ENCODE results near the gene TBX4. TPM values are rescaled to one million over a fixed set of nuclear protein-coding genes. Genes with fewer than 3 reads are reported as not detected.

The TBX4 gene
- total and polyA plus RNA-seq, 2 of the 13 experiments (the other 11 are each of a cell fraction or from before 2014, with no cell fraction given), result 0.11 to 1.1 TPM

GRCh38 chr17:61457226-61457983 is 5.2 kb downstream of the TBX4 start:
- DNase-seq (ENCODE audit: low spot score) (no peak), ATAC-seq (no peak), FAIRE-seq (no peak)
- H2AFZ ChIP-seq (ENCODE audit: low read length), result no peak overlapping the region
- H3K9me3 ChIP-seq (ENCODE audit: low read length), result no peaks in the 10 kb centered on the region
- CTCF ChIA-PET (ENCODE audit: low intra/inter-chr PET ratio, low total read pairs), result no interaction called here
- H3K27ac ChIP-seq (ENCODE audit: extremely low read length, insufficient read depth, low read length), result no peak overlapping the region
- TF ChIP-seq ZNF552 (CRISPR knock-in tag; IDR thresholded peaks at IDR 0.05; ENCODE audit: borderline replicate concordance) (no peak), ZBTB33 (CRISPR knock-in tag; IDR thresholded peaks at IDR 0.05) (peak; percentile 29; the same call in 1 of the 2 replicates)
- H3K36me3 ChIP-seq (replicated peaks in 1 of 2; ENCODE audit: control insufficient read depth in 1 of 2, insufficient read depth in 2 of 2, low read length in 2 of 2), result no peaks in the 10 kb centered on the region
- no peaks in the 10 kb centered on the region for H3K27me3 ChIP-seq (ENCODE audit: control insufficient read depth in 1 of 2, insufficient read depth in 2 of 2, low read length in 2 of 2)
- in situ Hi-C loops (cut with HindIII; ENCODE audit: extremely low pct_ligation_motif_present, low pct_unique_long_range_greater_than_20kb) (no loop called here), intact Hi-C loops (cut with micrococcal nuclease; ENCODE audit: unreplicated experiment) (loop anchor here (5.0 kb wide), 1 partner anchor 35 kb away; no protein-coding TSS in a partner anchor)
- H3K79me2 ChIP-seq (ENCODE audit: insufficient read depth, low read length), result no peaks in the 10 kb centered on the region
- BruUV-seq (replicated peaks), result no TSS peak
- 97% methylated on average over 36 of the region's 39 CpGs for WGBS (ENCODE audit: low lambda C conversion rate)
- H3K9ac ChIP-seq (ENCODE audit: insufficient read depth, low read depth, low read length), result no peak overlapping the region
- POLR2A ChIA-PET, result no interaction called here
- no peaks in the 10 kb centered on the region for H4K20me1 ChIP-seq (ENCODE audit: insufficient read depth, low read length)
- no peak overlapping the region for H3K4me3 ChIP-seq (replicated peaks in 1 of 3; ENCODE audit: insufficient read depth in 1 of 3, low read depth in 2 of 3, low read length in 3 of 3)
- no peak overlapping the region for H3K4me2 ChIP-seq (ENCODE audit: low read depth, low read length)
- H3K4me1 ChIP-seq (ENCODE audit: insufficient read depth, low read length), result peaks cover 65% of the 10 kb centered on the region

GRCh38 chr17:61458000-61458399 is 5.8 kb downstream of the TBX4 start:
- no peaks in the 10 kb centered on the region for H3K27me3 ChIP-seq (ENCODE audit: control insufficient read depth in 1 of 2, insufficient read depth in 2 of 2, low read length in 2 of 2)
- 94% methylated on average over 14 of the region's 14 CpGs for WGBS (ENCODE audit: low lambda C conversion rate)
- ChIA-PET POLR2A (no interaction called here), CTCF (ENCODE audit: low intra/inter-chr PET ratio, low total read pairs) (no interaction called here)
- H3K4me3 ChIP-seq (replicated peaks in 1 of 3; ENCODE audit: insufficient read depth in 1 of 3, low read depth in 2 of 3, low read length in 3 of 3), result no peak overlapping the region
- ATAC-seq (no peak), DNase-seq (ENCODE audit: low spot score) (no peak), FAIRE-seq (no peak)
- H2AFZ ChIP-seq (ENCODE audit: low read length), result no peak overlapping the region
- no peaks in the 10 kb centered on the region for H4K20me1 ChIP-seq (ENCODE audit: insufficient read depth, low read length)
- in situ Hi-C loops (cut with HindIII; ENCODE audit: extremely low pct_ligation_motif_present, low pct_unique_long_range_greater_than_20kb), result no loop called here
- BruUV-seq (replicated peaks), result no TSS peak
- H3K9ac ChIP-seq (ENCODE audit: insufficient read depth, low read depth, low read length), result no peak overlapping the region
- intact Hi-C loops (cut with micrococcal nuclease; ENCODE audit: unreplicated experiment), result loop anchor here (5.0 kb wide), 1 partner anchor 34 kb away; no protein-coding TSS in a partner anchor
- H3K27ac ChIP-seq (ENCODE audit: extremely low read length, insufficient read depth, low read length), result no peak overlapping the region
- peaks cover 71% of the 10 kb centered on the region for H3K4me1 ChIP-seq (ENCODE audit: insufficient read depth, low read length)
- no peaks in the 10 kb centered on the region for H3K79me2 ChIP-seq (ENCODE audit: insufficient read depth, low read length)
- H3K4me2 ChIP-seq (ENCODE audit: low read depth, low read length), result no peak overlapping the region
- H3K9me3 ChIP-seq (ENCODE audit: low read length), result no peaks in the 10 kb centered on the region
- no peaks in the 10 kb centered on the region for H3K36me3 ChIP-seq (replicated peaks in 1 of 2; ENCODE audit: control insufficient read depth in 1 of 2, insufficient read depth in 2 of 2, low read length in 2 of 2)
- no peak for TF ChIP-seq ZSCAN21 (CRISPR knock-in tag; IDR thresholded peaks at IDR 0.05; ENCODE audit: borderline replicate concordance)
- TF ChIP-seq ZNF83 (CRISPR knock-in tag; IDR thresholded peaks at IDR 0.05; ENCODE audit: borderline replicate concordance), result no peak
- TF ChIP-seq GPBP1L1 (CRISPR knock-in tag; IDR thresholded peaks at IDR 0.05), result no peak
- no peak for TF ChIP-seq PRPF4 (IDR thresholded peaks at IDR 0.05; ENCODE audit: low read depth, low read length, poor library complexity, severe bottlenecking)
- TF ChIP-seq AKNA (CRISPR knock-in tag; IDR thresholded peaks at IDR 0.05; ENCODE audit: borderline replicate concordance), result no peak
- TF ChIP-seq MTF1 (CRISPR knock-in tag; IDR thresholded peaks at IDR 0.05), result no peak

Data from HepG2 (cell line).